Fibroblast of lung (primary cell): ENCODE measurements around the gene FAM222B.

ENCODE experiments used
- EZH2 ChIP-seq: IDR thresholded peaks from 2 replicates; pipeline ENCODE4 v1.5.1; 2012; ENCODE audit warnings: low read length, control low read depth, mild to moderate bottlenecking; ENCODE audit errors: missing control alignments
- TF ChIP-seq, protein P1 (sequence below), 2 donors: IDR thresholded peaks in 1 of 2; conservative IDR thresholded peaks in 1 of 2; 1 replicate in 1 of 2; 2 replicates in 1 of 2; pipeline ENCODE4 v1.5.1; 2011 to 2012; ENCODE audit warnings: low read length in 2 of 2, control low read depth in 1 of 2, inconsistent platforms in 1 of 2, low read depth in 1 of 2, mild to moderate bottlenecking in 1 of 2

DNA sequence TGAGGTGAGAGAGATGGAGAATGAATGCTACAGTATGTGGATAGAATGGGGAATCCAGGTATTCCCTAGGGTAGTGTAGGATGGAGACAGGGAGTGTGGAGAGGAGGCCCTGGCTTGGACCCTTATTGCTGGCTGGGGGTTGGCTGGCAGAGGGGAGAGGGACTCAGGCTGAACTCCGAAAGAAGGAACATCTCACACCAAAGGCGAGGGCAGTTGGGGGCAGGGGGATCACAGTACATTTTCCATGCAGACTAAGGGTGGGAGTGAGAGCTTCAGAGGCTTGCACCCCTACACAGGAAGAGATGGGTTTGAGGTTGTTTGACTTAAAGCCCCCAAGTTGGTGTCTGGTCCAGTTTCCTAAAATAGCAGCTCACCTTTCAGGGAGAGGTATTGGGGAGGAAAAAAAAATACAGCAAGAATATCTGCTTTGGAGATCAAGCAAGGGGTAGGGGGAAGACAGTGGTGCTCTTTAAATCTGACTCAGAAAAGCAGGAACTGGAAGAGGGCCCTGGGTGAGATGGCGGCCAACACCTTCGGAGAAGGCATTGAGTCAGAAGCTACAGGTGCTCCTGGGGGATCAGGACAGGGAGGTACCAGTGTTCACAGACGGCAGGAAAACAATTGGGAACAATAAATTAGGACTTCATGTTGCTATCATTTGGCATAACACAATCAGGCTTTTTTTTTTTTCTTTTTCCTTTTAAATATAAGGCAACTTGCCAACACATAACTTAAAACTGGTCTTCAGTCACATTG is 86.4 kb downstream of the FAM222B start:
- TF ChIP-seq, protein P1, sequence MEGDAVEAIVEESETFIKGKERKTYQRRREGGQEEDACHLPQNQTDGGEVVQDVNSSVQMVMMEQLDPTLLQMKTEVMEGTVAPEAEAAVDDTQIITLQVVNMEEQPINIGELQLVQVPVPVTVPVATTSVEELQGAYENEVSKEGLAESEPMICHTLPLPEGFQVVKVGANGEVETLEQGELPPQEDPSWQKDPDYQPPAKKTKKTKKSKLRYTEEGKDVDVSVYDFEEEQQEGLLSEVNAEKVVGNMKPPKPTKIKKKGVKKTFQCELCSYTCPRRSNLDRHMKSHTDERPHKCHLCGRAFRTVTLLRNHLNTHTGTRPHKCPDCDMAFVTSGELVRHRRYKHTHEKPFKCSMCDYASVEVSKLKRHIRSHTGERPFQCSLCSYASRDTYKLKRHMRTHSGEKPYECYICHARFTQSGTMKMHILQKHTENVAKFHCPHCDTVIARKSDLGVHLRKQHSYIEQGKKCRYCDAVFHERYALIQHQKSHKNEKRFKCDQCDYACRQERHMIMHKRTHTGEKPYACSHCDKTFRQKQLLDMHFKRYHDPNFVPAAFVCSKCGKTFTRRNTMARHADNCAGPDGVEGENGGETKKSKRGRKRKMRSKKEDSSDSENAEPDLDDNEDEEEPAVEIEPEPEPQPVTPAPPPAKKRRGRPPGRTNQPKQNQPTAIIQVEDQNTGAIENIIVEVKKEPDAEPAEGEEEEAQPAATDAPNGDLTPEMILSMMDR (conservative IDR thresholded peaks at IDR 0.05 in 1 of 2, IDR thresholded peaks at IDR 0.05 in 1 of 2; ENCODE audit: low read depth in 1 of 2, low read length in 2 of 2) = no peak
- TF ChIP-seq EZH2 = no peak
